Naive B cell (primary cell): ENCODE data around the gene DHCR7. TPM values are rescaled to one million over a fixed set of nuclear protein-coding genes. Genes with fewer than 3 reads are reported as not detected.

Source experiments
- ATAC-seq, 2 donors: fragments of 150-1000 bp; cut with Tn5 transposase; 2 replicates each; pipeline ENCODE4 v1.10.0; 2021; ENCODE audit warnings: low read depth in 2 of 2, mild to moderate bottlenecking in 2 of 2, moderate library complexity in 2 of 2
- DNase-seq: peaks from one replicate; pipeline ENCODE4 v3.0.0; 2022
- H3K27ac Mint-ChIP-seq, 6 donors: one replicate each; pipeline ENCODE4 v1.8.0; 2020 to 2022; ENCODE audit warnings: mild to moderate bottlenecking in 6 of 6, mixed read lengths in 6 of 6, moderate library complexity in 5 of 6, inconsistent platforms in 2 of 6
- H3K27me3 Mint-ChIP-seq, 3 donors: one replicate each; pipeline ENCODE4 v1.8.0; 2021 to 2022; ENCODE audit warnings: mixed read lengths in 3 of 3, mild to moderate bottlenecking in 1 of 3
- H3K36me3 Mint-ChIP-seq, 2 donors: one replicate each; pipeline ENCODE4 v1.8.0; 2020 to 2022; ENCODE audit warnings: mixed read lengths in 2 of 2, inconsistent platforms in 1 of 2, mild to moderate bottlenecking in 1 of 2
- H3K4me1 Mint-ChIP-seq, 3 donors: one replicate each; pipeline ENCODE4 v1.8.0; 2020 to 2022; ENCODE audit warnings: mixed read lengths in 3 of 3, inconsistent platforms in 1 of 3, mild to moderate bottlenecking in 1 of 3, moderate library complexity in 1 of 3
- H3K4me3 Mint-ChIP-seq, 8 donors: one replicate each; pipeline ENCODE4 v1.8.0; 2020 to 2022; ENCODE audit warnings: mild to moderate bottlenecking in 8 of 8, mixed read lengths in 8 of 8, moderate library complexity in 8 of 8, inconsistent platforms in 2 of 8
- H3K9me3 Mint-ChIP-seq, 7 donors: one replicate each; pipeline ENCODE4 v1.8.0; 2020 to 2022; ENCODE audit warnings: mixed read lengths in 7 of 7, mild to moderate bottlenecking in 5 of 7, inconsistent platforms in 2 of 7, moderate library complexity in 1 of 7
- polyA plus RNA-seq, 6 donors: library from polyadenylated mRNA; unstranded; fragments of 300-500 nt; fragmentation: Illumina TruSeq; gene quantifications; one replicate each; pipeline ENCODE4 v1.2.3, GENCODE V29; 2021; ENCODE audit warnings: low read depth in 6 of 6

DHCR7 gene
- polyA plus RNA-seq, 6 donors from 2014 or later = 10.2 to 19.0 (median 15.3) TPM

DNA sequence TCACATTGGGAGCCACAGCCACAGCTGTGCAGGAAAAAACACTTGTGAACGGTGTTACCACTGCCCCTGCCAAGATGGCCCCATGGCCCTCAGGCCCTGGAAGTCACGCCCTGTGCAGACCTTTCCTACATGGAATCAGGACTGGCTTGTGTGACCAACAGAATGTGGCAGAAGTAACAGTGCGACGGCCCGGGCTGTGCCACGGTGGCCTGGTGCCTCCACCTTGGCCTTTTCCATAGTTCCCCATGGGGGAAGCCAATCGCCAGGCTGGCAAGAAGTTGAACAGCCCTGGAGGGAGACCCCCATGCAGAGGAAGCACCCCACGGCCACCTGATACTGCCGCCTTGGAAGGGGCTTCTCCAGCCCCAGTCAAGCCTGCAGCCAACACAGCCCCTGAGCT, 48.0 kb downstream of the DHCR7 start:
- H3K27me3 Mint-ChIP-seq = peaks cover 0 to 10% (median under 1%) of the 10 kb centered on the region in 3 donors
- H3K4me1 Mint-ChIP-seq = peaks cover 3 to 12% (median 8%) of the 10 kb centered on the region in 3 donors
- DNase-seq (no peak), ATAC-seq (no peak)
- no peak overlapping the region for H3K27ac Mint-ChIP-seq
- H3K9me3 Mint-ChIP-seq = peaks cover 0 to 8% (median 4%) of the 10 kb centered on the region in 7 donors
- H3K36me3 Mint-ChIP-seq = peaks cover 0 to 10% of the 10 kb centered on the region in 2 donors
- H3K4me3 Mint-ChIP-seq = no peak overlapping the region

GRCh38 chr11:71399341-71399740, 48.9 kb downstream of the DHCR7 start:
- Mint-ChIP-seq H3K4me1 (peaks cover 0 to 11% (median 5%) of the 10 kb centered on the region in 3 donors), H3K9me3 (peaks cover 0 to 8% (median 4%) of the 10 kb centered on the region in 7 donors), H3K27ac (no peak overlapping the region), H3K27me3 (peaks cover 0 to 9% (median 0%) of the 10 kb centered on the region in 3 donors), H3K4me3 (no peak overlapping the region), H3K36me3 (peaks cover 0 to 9% of the 10 kb centered on the region in 2 donors)
- DNase-seq (no peak), ATAC-seq (no peak)

DNA sequence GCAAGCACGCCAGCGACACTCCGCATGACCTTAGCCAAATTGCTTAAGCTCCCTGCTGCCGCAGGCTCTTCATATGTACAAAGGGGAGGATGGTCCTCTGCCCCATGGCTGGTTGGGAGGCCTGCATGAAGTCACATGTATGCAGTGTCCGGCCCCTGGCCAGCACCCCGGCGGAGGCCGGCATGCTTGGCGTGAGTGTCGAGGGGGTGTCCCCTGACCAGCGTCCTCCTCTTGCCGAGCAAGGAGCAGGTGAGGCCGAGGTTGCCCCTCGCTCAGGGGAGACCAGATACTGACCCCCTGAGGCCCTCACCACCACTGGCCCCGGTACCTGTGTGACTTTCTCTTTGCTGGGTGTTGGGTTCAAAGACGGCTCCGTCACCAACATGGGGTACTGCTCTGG, 50.2 kb downstream of the DHCR7 start:
- Mint-ChIP-seq H3K27me3 (no peaks in the 10 kb centered on the region), H3K4me1 (peaks cover 0 to 5% (median 4%) of the 10 kb centered on the region in 3 donors)
- no peak for ATAC-seq

GRCh38 chr11:71397331-71397860, 50.8 kb downstream of the DHCR7 start:
- DNase-seq (no peak), ATAC-seq (no peak)
- Mint-ChIP-seq H3K9me3 (peaks cover 0 to 1% (median 0%) of the 10 kb centered on the region in 7 donors), H3K36me3 (no peaks in the 10 kb centered on the region), H3K27ac (no peak overlapping the region), H3K4me1 (peaks cover 0 to 5% (median 4%) of the 10 kb centered on the region in 3 donors), H3K4me3 (no peak overlapping the region), H3K27me3 (peaks cover 0 to 2% (median 0%) of the 10 kb centered on the region in 3 donors)

More for the DNA sequence above, 50.2 kb downstream of the DHCR7 start:
- no peak for DNase-seq
- Mint-ChIP-seq H3K4me3 (no peak overlapping the region), H3K9me3 (peaks cover 0 to 4% (median 0%) of the 10 kb centered on the region in 7 donors), H3K36me3 (no peaks in the 10 kb centered on the region), H3K27ac (no peak overlapping the region)

- Mint-ChIP-seq H3K36me3 (no peaks in the 10 kb centered on the region), H3K9me3 (no peaks in the 10 kb centered on the region), H3K27me3 (peaks cover 0 to 9% (median 0%) of the 10 kb centered on the region in 3 donors), H3K27ac (peak overlapping the region in 1 of 6 donors; percentile 47), H3K4me1 (peaks cover 4 to 8% (median 5%) of the 10 kb centered on the region in 3 donors), H3K4me3 (no peak overlapping the region)
- DNase-seq (no peak), ATAC-seq (no peak)
Observed at GRCh38 chr11:71396548-71397123, 51.6 kb downstream of the DHCR7 start.

GRCh38 chr11:71395774-71396173, 52.4 kb downstream of the DHCR7 start:
- H3K9me3 Mint-ChIP-seq = no peaks in the 10 kb centered on the region
- H3K27ac Mint-ChIP-seq = no peak overlapping the region
- no peaks in the 10 kb centered on the region for H3K36me3 Mint-ChIP-seq
- peaks cover 10 to 16% (median 12%) of the 10 kb centered on the region in 3 donors for H3K4me1 Mint-ChIP-seq
- H3K4me3 Mint-ChIP-seq = no peak overlapping the region
- peaks cover 0 to 9% (median 0%) of the 10 kb centered on the region in 3 donors for H3K27me3 Mint-ChIP-seq
- ATAC-seq (no peak), DNase-seq (no peak)

- no peaks in the 10 kb centered on the region for H3K9me3 Mint-ChIP-seq
- DNase-seq = no peak
- no peaks in the 10 kb centered on the region for H3K36me3 Mint-ChIP-seq
- peaks cover 16 to 22% (median 18%) of the 10 kb centered on the region in 3 donors for H3K4me1 Mint-ChIP-seq
- H3K4me3 Mint-ChIP-seq = no peak overlapping the region
- peaks cover 0 to 9% (median 0%) of the 10 kb centered on the region in 3 donors for H3K27me3 Mint-ChIP-seq
- ATAC-seq = no peak
- H3K27ac Mint-ChIP-seq = peak overlapping the region in 1 of 6 donors; percentile 65
Observed at GRCh38 chr11:71395263-71395560, 53.0 kb downstream of the DHCR7 start.

GRCh38 chr11:71393283-71393682, 54.9 kb downstream of the DHCR7 start:
- ATAC-seq = no peak
- Mint-ChIP-seq H3K27ac (peak overlapping the region in 1 of 6 donors; percentile 40), H3K9me3 (no peaks in the 10 kb centered on the region), H3K4me3 (no peak overlapping the region), H3K27me3 (peaks cover 0 to 14% (median 8%) of the 10 kb centered on the region in 3 donors), H3K4me1 (peaks cover 29 to 32% (median 32%) of the 10 kb centered on the region in 3 donors), H3K36me3 (peaks cover 0 to 5% of the 10 kb centered on the region in 2 donors)
- DNase-seq = no peak

DNA sequence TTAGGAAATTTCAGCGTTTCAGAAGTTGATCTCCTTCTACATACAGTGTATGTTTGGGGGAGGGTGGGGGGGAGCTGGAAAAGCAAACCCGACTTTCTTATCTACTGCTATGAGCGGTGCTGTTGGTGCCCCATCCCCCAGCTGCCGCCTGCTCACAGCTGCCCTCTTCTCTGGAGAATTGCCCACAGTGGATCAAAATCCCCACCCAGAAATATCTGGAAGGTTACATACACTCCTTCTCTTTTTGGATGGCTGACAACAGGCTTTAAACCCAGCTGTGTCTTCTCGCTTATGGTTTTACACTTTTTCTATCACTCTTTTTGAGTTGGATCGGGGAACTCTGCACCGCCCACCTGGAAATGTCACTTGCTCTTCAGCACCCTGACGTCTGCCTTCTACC, 56.4 kb downstream of the DHCR7 start:
- no peak for ATAC-seq
- Mint-ChIP-seq H3K9me3 (no peaks in the 10 kb centered on the region), H3K27me3 (peaks cover 0 to 25% (median 10%) of the 10 kb centered on the region in 3 donors), H3K4me1 (peaks cover 43 to 47% (median 45%) of the 10 kb centered on the region in 3 donors), H3K27ac (peak overlapping the region in 2 of 6 donors; percentile 4 to 70), H3K4me3 (no peak overlapping the region), H3K36me3 (peaks cover 0 to 18% of the 10 kb centered on the region in 2 donors)
- no peak for DNase-seq

DNA sequence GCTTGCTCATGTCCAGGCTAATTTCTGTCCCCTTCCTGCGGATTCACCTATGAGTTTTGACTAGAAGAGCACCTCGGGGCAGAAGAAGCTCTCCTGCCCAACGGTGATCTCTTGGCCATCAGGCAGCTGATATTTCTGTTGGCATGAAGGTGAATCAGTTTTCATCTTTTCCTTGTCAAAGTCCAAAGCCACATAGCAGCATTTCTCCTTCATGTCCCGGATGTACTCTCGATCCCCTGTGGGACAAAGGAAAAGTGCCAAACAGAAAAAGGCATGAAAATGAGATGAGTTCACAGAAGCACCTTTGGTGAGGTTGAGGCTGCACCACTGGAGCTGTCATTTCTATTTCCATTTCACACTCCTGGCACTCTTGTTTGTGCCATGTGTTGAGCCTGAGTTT, 56.8 kb downstream of the DHCR7 start:
- Mint-ChIP-seq H3K27ac (peak overlapping the region in 1 of 6 donors; percentile 57), H3K27me3 (peaks cover 0 to 25% (median 10%) of the 10 kb centered on the region in 3 donors), H3K36me3 (peaks cover 0 to 18% of the 10 kb centered on the region in 2 donors), H3K4me1 (peaks cover 46 to 52% (median 49%) of the 10 kb centered on the region in 3 donors), H3K4me3 (peak overlapping the region in 1 of 8 donors; percentile 52), H3K9me3 (no peaks in the 10 kb centered on the region)
- no peak for ATAC-seq
- DNase-seq = no peak

DNA sequence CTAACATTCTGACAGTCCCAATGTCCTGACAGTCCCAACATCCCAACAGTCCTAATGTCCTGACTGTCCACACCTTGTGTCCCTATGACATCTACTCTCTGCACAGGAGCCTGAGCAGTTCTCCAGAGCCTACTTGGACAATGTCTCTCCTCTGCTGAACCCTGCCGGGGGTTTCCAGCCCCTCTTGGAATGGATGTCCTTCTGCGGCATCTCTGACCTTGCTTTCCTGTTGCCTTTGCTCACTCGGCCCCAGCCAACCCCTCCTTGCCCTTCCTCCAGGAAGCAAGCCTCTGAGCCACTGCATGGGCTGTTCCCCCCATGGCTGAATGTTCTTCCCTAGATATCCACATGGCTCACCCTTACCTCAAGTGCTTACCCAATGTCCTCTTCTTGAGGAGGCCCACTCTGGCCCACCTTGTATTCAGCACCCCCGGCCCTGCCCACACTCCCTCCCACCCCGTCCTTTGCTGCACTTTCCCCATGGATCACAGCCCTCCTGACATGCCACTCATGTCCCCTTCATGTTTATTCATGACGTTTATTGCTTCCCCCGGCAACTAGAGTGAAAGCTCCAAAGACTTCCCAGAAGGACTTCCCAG, 59.5 kb downstream of the DHCR7 start:
- Mint-ChIP-seq H3K4me1 (peaks cover 61 to 76% (median 69%) of the 10 kb centered on the region in 3 donors), H3K36me3 (peaks cover 0 to 18% of the 10 kb centered on the region in 2 donors), H3K27me3 (peaks cover 0 to 25% (median 10%) of the 10 kb centered on the region in 3 donors), H3K9me3 (no peaks in the 10 kb centered on the region), H3K4me3 (peak overlapping the region in 3 of 8 donors; percentile 10 to 80 (median 19)), H3K27ac (peak overlapping the region in 4 of 6 donors; percentile 17 to 83 (median 65))
- ATAC-seq = no peak
- no peak for DNase-seq

DNA sequence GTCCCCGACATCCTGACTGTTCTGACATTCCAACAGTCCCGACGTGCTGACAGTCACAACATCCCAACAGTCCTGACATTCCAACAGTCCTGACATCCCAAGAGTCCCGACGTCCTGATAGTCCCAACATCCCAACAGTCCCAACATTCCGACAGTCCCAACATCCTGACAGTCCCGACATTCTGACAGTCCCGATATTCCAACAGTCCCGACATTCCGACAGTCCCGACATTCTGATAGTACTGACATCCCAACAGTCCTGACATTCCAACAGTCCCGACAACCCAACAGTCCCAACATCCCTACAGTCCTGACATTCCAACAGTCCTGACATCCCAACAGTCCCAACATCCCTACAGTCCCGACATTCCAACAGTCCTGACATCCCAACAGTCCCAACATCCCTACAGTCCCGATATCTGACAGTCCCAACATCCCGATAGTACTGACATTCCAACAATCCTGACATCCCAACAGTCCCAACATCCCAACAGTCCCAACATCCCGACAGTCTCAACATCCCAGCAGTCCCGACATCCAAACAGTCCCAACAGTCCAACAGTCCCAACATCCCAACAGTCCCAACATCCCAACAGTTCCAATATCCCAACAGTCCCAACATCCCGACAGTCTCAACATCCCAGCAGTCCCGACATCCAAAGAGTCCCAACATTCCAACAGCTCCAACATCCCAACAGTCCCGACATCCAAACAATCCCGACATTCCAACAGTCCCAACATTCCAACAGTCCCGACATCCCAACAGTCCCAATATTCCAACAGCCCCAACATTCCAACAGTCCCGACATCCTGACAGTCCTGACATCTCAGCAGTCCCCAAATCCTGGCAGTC, 60.2 kb downstream of the DHCR7 start:
- Mint-ChIP-seq H3K27me3 (peaks cover 0 to 25% (median 10%) of the 10 kb centered on the region in 3 donors), H3K4me1 (peaks cover 67 to 83% (median 77%) of the 10 kb centered on the region in 3 donors), H3K36me3 (peaks cover 0 to 18% of the 10 kb centered on the region in 2 donors), H3K27ac (peak overlapping the region in 3 of 6 donors; percentile 76 to 92 (median 76)), H3K9me3 (no peaks in the 10 kb centered on the region), H3K4me3 (peak overlapping the region in 3 of 8 donors; percentile 10 to 80 (median 19))
- DNase-seq (no peak), ATAC-seq (no peak)

- ATAC-seq (no peak), DNase-seq (no peak)
- Mint-ChIP-seq H3K4me3 (peak overlapping the region in 2 of 8 donors; percentile 35 to 70), H3K27ac (peak overlapping the region in 1 of 6 donors; percentile 80), H3K36me3 (peaks cover 0 to 19% of the 10 kb centered on the region in 2 donors), H3K27me3 (peaks cover 0 to 22% (median 10%) of the 10 kb centered on the region in 3 donors), H3K9me3 (peaks cover 0 to 2% (median 0%) of the 10 kb centered on the region in 7 donors), H3K4me1 (peaks cover 71 to 86% (median 84%) of the 10 kb centered on the region in 3 donors)
Observed at GRCh38 chr11:71387200-71387599, 61.0 kb downstream of the DHCR7 start.
